HepG2 (cell line): ENCODE data around the gene KMT2A.

Experiments
- BCL3 ChIP-seq: sonication (generic); formaldehyde crosslinking; IDR thresholded peaks from 2 replicates; pipeline ENCODE4 v1.5.1; 2020; ENCODE audit warnings: mild to moderate bottlenecking, missing genetic modification reagents, moderate library complexity
- CTCF ChIP-seq: sonication (generic); formaldehyde crosslinking; IDR thresholded peaks from 2 replicates; pipeline ENCODE4 v1.5.0; 2020; ENCODE audit warnings: mild to moderate bottlenecking, missing genetic modification reagents, moderate library complexity
- EP300 ChIP-seq, 3 experiments: sonication (generic) in 1 of 3; formaldehyde crosslinking in 1 of 3; IDR thresholded peaks; 2 replicates each; pipeline versions ENCODE4 v1.5.1 to v1.6.1; 2011 to 2020; ENCODE audit warnings: low read depth in 2 of 3, low read length in 2 of 3, borderline replicate concordance in 1 of 3, improper control_type of control experiment in 1 of 3, mild to moderate bottlenecking in 1 of 3, missing genetic modification reagents in 1 of 3, moderate library complexity in 1 of 3
- KDM4B ChIP-seq: sonication (generic); formaldehyde crosslinking; IDR thresholded peaks from 2 replicates; pipeline ENCODE4 v1.4.0; 2020; ENCODE audit warnings: missing genetic modification reagents
- NPAS2 ChIP-seq: sonication (generic); formaldehyde crosslinking; IDR thresholded peaks from 2 replicates; pipeline ENCODE4 v1.8.0; 2022; ENCODE audit warnings: mild to moderate bottlenecking, missing genetic modification reagents, borderline replicate concordance
- POLR2A ChIP-seq, 2 experiments: IDR thresholded peaks; 2 replicates each; pipeline ENCODE4 v1.6.1; 2011; ENCODE audit warnings: low read depth in 2 of 2, low read length in 2 of 2, mild to moderate bottlenecking in 1 of 2, moderate library complexity in 1 of 2; ENCODE audit not compliant: insufficient read depth in 1 of 2
- ZNF10 ChIP-seq: sonication (generic); formaldehyde crosslinking; IDR thresholded peaks from 2 replicates; pipeline ENCODE4 v1.4.0; 2020; ENCODE audit warnings: mild to moderate bottlenecking, low read depth, missing genetic modification reagents, borderline replicate concordance
- ZNF451 ChIP-seq: sonication (generic); formaldehyde crosslinking; IDR thresholded peaks from 2 replicates; pipeline ENCODE4 v1.5.0; 2020; ENCODE audit warnings: mild to moderate bottlenecking, missing genetic modification reagents

- TF ChIP-seq ZNF10 (CRISPR knock-in tag) (no peak), POLR2A (IDR thresholded peaks at IDR 0.05; ENCODE audit: insufficient read depth in 1 of 2, low read depth in 2 of 2, low read length in 2 of 2) (no peak), KDM4B (CRISPR knock-in tag) (no peak), NPAS2 (no peak), BCL3 (CRISPR knock-in tag) (no peak), CTCF (no peak), EP300 (IDR thresholded peaks at IDR 0.05; ENCODE audit: low read depth in 2 of 2, low read length in 2 of 2) (no peak), EP300 (CRISPR knock-in tag; IDR thresholded peaks at IDR 0.05; ENCODE audit: borderline replicate concordance) (no peak), ZNF451 (CRISPR knock-in tag) (no peak)
These were observed 8.6 kb upstream of the KMT2A start for GRCh38 chr11:118427707-118428106.
